Psoas muscle (tissue), 8 donors: Measurements from ENCODE around the gene SEMA6C. TPM values are rescaled to one million over a fixed set of nuclear protein-coding genes. Genes with fewer than 3 reads are reported as not detected.

Source experiments
- ATAC-seq, 4 donors: fragments of 200-7000 bp; cut with Tn5 transposase; one replicate each; pipeline ENCODE4 v1.9.1; 2020; ENCODE audit warnings: moderate library complexity in 3 of 4, mild to moderate bottlenecking in 2 of 4
- DNase-seq, 2 donors: peaks; one replicate each; pipeline ENCODE4 v3.0.0-alpha.2; 2020
- H3K27ac ChIP-seq: fragments of 200-600 bp; one replicate; pipeline ENCODE4 v1.8.0; 2022
- H3K27me3 ChIP-seq, 3 donors: fragments of 200-600 bp in 1 of 3; one replicate each; pipeline versions ENCODE4 v1.6.1 to v1.8.0; 2013 to 2022; ENCODE audit warnings: low read length in 2 of 3, mild to moderate bottlenecking in 2 of 3, moderate library complexity in 1 of 3; ENCODE audit not compliant: insufficient read depth in 3 of 3
- H3K36me3 ChIP-seq, 2 donors: fragments of 200-600 bp in 1 of 2; one replicate each; pipeline versions ENCODE4 v1.6.1 to v1.8.0; 2013 to 2022; ENCODE audit warnings: low read depth in 1 of 2, mild to moderate bottlenecking in 1 of 2, moderate library complexity in 1 of 2; ENCODE audit not compliant: insufficient read depth in 1 of 2
- H3K4me1 ChIP-seq: fragments of 200-600 bp; one replicate; pipeline ENCODE4 v1.8.0; 2022
- H3K4me3 ChIP-seq: fragments of 200-600 bp; one replicate; pipeline ENCODE4 v1.8.0; 2022; ENCODE audit warnings: mild to moderate bottlenecking
- H3K9me3 ChIP-seq: fragments of 200-600 bp; one replicate; pipeline ENCODE4 v1.8.0; 2022
- CTCF ChIP-seq: fragments of 200-600 bp; IDR thresholded peaks from one replicate; pipeline ENCODE4 v1.8.0; 2022; ENCODE audit warnings: antibody characterized with exemption
- WGBS, 3 donors: extraction: QIAGEN DNeasy Blood & Tissue Kit; methylation state at CpG; one replicate each; pipeline versions ENCODE4 v1.1.6 to v1.1.7; 2013; 5-methylcytosine and 5-hydroxymethylcytosine counted together
- intact Hi-C, 2 donors: fragments of 100-400 bp; cut with DNase I; formaldehyde crosslinking; loops; one replicate each; pipeline versions ENCODE4 v1.11.0 to v1.14.2; 2022
- polyA plus RNA-seq, 3 donors: library from polyadenylated mRNA; stranded (reverse); fragments of 200-250 nt; gene quantifications; one replicate each; pipeline ENCODE4 v1.2.3, GENCODE V29; 2013
- total RNA-seq, 4 donors: library from RNA; stranded (reverse); fragmentation: NEBNext Ultra II Directional in 2 of 4; extraction: Animal tissue kit (Norgen Biotek cat#: 25700) in 2 of 4; gene quantifications; one replicate each; pipeline versions ENCODE4 v1.2.1 to v1.2.4, GENCODE V29; 2021 to 2023
- donor health status: healthy with polysubstance abuse.
- donor health status: DM: no; HTN: no; CAD: no; lungs with moderate emphysema.
- donor health status: Bipolar disorder and iron deficiency.
- donor health status: healthy.
- donor health status: DM: yes; HTN: yes; CAD: no.
- donor health status: DM: no; HTN: no; CAD: no.
- donor health status: DM: no; HTN: no; CAD: no.
- donor health status: DM: yes; HTN: yes; CAD: no.

Gene SEMA6C
- total and polyA plus RNA-seq, 7 donors: 8.9 to 145 (median 56.3) TPM

- intact Hi-C loops: no loop called here
- peaks cover 0 to 82% of the 10 kb centered on the region in 2 donors for H3K36me3 ChIP-seq
- WGBS, 3 donors: 89 to 92% (median 92%) methylated on average over 6 to 7 of the region's 7 CpGs
- no peak for ATAC-seq
- no peak overlapping the region for H3K27ac ChIP-seq
- TF ChIP-seq CTCF: no peak
- no peaks in the 10 kb centered on the region for H3K9me3 ChIP-seq
- H3K4me3 ChIP-seq: no peak overlapping the region
- no peaks in the 10 kb centered on the region for H3K27me3 ChIP-seq
- H3K4me1 ChIP-seq: peaks cover 17% of the 10 kb centered on the region
- no peak for DNase-seq
Observed at GRCh38 chr1:151137789-151138188, 8.6 kb downstream of the SEMA6C start.

- intact Hi-C loops: no loop called here
- no peak overlapping the region for H3K4me3 ChIP-seq
- TF ChIP-seq CTCF: no peak
- no peaks in the 10 kb centered on the region for H3K27me3 ChIP-seq
- peak overlapping the region; percentile 30 for H3K27ac ChIP-seq
- 78 to 85% (median 81%) methylated on average over 11 to 12 of the region's 12 CpGs for WGBS, 3 donors
- H3K4me1 ChIP-seq: no peaks in the 10 kb centered on the region
- H3K9me3 ChIP-seq: no peaks in the 10 kb centered on the region
- DNase-seq (no peak), ATAC-seq (peak in 3 of 4 donors; percentile 26 to 41 (median 37))
- H3K36me3 ChIP-seq: peaks cover 0 to 88% of the 10 kb centered on the region in 2 donors
Observed at GRCh38 chr1:151135433-151136385, 10.7 kb downstream of the SEMA6C start.

- ATAC-seq (no peak), DNase-seq (no peak)
- Histone ChIP-seq H3K9me3 (no peaks in the 10 kb centered on the region), H3K36me3 (peaks cover 0 to 83% of the 10 kb centered on the region in 2 donors), H3K27me3 (no peaks in the 10 kb centered on the region), H3K27ac (no peak overlapping the region), H3K4me3 (no peak overlapping the region), H3K4me1 (peaks cover 4% of the 10 kb centered on the region)
- WGBS, 3 donors: 93 to 95% (median 93%) methylated on average over 7 of the region's 7 CpGs
- no peak for TF ChIP-seq CTCF
- intact Hi-C loops: no loop called here
Observed at GRCh38 chr1:151134991-151135390, 11.4 kb downstream of the SEMA6C start.

- no peak overlapping the region for H3K27ac ChIP-seq
- peaks cover 4% of the 10 kb centered on the region for H3K4me1 ChIP-seq
- intact Hi-C loops: no loop called here
- no peak for TF ChIP-seq CTCF
- no peaks in the 10 kb centered on the region for H3K27me3 ChIP-seq
- no peak for ATAC-seq
- WGBS, 3 donors: 33 to 57% (median 49%) methylated on average over 3 of the region's 3 CpGs
- peaks cover 0 to 77% of the 10 kb centered on the region in 2 donors for H3K36me3 ChIP-seq
- no peaks in the 10 kb centered on the region for H3K9me3 ChIP-seq
- H3K4me3 ChIP-seq: no peak overlapping the region
- no peak for DNase-seq
Observed at GRCh38 chr1:151134396-151134795, 12.0 kb downstream of the SEMA6C start.
